Measurements from ENCODE around the gene PEAR1.
"Not testable (repeated sequence)": the region's sequence is repeated elsewhere in the genome, so short reads cannot be mapped to it uniquely, and the experiment has no call there.

PEAR1 gene

DNA sequence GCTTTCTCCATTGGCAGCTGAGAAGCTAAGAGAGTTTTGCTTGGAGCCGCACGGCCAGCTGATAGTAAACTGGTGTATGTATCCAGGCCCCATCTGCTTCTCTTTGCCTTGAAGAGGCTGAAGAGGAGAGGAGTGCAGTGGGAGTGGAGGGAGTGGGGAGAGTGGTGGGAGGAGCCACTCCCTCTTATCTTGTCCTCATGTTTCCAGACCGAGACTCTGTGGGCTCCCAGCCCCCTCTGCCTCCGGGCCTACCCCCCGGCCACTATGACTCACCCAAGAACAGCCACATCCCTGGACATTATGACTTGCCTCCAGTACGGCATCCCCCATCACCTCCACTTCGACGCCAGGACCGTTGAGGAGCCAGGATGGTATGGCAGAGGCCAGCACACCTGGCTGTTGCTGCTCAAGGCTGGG is 20.9 kb downstream of the PEAR1 start:
- no peak for DNase-seq (ENCODE audit: extremely low read depth in 1 of 2, low read depth in 1 of 2)

DNA sequence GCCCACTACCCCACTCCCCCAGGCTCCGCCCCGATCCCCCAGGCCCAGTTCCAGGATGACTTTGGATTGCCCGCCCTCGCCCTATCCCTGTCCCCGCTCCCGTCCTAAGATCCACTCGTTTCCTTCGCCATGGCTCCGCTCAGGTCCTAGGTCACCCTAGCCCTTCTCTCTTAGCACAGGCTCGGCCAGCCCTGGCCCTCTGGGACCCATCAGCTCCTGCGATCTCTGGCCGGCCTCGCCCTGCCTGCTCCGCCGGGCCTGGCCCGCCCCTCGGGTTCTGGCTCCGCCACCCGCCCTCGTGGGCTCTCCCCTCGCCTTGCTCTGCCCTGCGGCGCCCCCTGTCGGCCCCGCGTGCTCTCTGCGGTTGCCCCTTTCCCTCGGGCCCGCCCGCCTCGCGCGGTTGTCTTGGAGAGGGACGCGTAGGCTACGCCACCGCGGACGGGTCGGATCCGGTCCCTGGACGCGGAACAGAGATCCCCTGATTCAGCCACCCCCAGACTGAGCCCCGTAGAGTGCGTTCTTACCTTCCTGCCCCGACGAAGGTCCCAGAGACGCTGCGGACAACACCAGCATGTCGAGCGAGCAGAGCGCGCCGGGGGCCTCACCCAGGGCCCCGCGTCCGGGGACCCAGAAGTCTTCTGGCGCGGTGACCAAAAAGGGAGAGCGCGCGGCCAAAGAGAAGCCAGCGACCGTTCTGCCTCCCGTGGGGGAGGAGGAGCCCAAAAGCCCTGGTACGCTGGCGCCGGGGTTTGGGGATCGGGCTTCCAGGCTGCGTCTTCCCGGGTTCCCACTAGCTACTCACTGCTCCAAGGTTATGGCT is 26.9 kb downstream of the PEAR1 start, which contains the start of gene LRRC71:
Gene LRRC71 (plus strand): TSS at position 400 of the 820 bp plus-strand sequence. CDS start 172 bp downstream, at position 572.
- DNase-seq (ENCODE audit: extremely low read depth in 1 of 2, low read depth in 1 of 2), result peak; percentile 55 to 60

DNA sequence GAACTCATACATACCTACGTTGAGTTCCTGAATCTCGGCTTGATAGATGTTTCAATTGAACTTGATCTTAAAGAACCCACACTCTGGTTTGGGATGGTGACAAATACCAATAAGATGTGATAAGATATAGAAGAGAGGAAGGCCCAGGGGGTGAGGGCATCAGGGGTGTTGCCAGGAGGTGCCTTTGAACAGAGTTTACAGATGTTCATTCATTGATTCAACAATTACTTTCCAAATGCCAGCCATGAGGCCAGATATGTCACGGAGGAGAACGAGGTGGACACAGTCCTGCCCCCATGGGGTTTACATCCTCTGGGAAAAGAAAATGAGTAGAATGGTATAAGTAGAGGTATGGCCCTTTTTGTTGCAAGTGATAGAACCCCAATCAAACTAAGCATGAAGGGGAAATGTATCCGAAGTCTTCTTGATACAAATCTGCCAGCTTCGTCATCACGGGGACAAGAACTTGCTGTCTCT is 27.6 kb downstream of the PEAR1 start:
- no peak for DNase-seq (ENCODE audit: extremely low read depth in 1 of 2, low read depth in 1 of 2)

DNA sequence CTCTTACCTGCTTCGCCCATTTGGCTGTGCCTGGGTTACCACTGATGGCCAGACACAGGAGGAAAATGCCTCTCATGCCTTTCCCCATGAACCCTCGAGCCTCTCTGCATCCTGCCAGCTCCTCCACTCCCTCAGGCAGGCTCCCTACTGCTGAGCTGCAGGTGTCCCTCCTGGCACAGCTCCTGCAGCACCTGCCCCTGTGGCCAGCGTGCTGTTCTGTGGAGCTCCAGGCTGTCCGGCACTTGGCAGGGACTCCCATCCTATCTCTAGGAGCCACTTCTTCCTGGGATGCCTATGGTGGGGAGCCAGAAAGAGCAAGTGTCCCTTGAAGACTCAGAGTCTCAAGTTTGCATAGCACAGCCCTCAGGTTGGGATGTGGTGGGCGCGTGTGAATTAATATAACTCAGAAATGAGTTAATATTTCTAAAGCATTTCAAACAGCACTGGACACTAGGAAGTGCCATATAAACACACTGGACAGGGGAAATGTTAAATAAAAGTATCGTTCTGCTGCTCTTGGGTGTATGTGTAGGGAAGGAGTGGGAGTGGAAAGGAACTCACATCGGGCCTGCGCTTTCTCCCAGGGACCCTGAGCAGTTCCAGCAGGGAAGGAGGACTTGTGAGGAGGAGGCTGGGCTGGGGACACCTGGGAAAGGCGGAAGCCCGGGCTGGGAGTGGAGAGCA is 29.6 kb downstream of the PEAR1 start:
- DNase-seq (ENCODE audit: extremely low read depth in 1 of 2, low read depth in 1 of 2), result no peak

DNA sequence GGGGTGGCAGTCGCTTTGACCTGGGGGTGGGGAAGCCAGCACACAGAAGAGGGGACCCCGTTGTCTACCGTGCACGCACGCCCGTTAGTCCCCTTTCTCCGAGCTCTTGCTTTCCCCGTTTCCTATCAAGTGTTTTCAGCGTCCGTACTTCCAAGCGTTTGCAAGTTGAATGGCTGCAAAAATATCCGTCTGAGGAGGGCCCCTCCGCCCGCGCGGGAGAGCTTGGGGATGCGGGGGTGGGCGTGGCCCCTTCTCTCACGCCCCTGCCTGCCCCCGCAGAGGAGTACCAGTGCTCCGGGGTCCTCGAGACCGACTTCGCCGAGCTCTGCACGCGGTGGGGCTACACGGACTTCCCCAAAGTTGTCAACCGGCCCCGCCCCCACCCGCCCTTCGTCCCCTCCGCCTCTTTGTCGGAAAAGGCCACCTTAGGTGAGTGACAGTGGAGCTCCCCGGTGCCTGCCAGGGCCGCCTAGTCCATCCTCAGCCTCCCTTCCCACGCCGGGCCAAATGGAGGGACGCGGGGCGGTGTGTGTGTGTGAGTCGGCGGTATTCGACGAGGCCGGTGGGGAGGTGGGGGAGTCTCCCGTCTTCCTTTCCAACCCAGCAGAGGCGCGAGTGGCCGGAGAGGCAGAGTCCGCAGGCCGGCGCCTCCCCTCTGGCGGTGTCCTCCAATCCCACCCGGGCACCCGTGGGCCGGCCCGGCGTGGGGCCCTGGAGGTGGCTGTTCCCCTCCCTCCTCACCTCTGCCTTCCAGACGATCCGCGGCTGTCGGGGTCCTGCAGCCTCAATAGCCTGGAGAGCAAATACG is 30.4 kb downstream of the PEAR1 start:
- DNase-seq (ENCODE audit: extremely low read depth in 1 of 2, low read depth in 1 of 2), result no peak

DNA sequence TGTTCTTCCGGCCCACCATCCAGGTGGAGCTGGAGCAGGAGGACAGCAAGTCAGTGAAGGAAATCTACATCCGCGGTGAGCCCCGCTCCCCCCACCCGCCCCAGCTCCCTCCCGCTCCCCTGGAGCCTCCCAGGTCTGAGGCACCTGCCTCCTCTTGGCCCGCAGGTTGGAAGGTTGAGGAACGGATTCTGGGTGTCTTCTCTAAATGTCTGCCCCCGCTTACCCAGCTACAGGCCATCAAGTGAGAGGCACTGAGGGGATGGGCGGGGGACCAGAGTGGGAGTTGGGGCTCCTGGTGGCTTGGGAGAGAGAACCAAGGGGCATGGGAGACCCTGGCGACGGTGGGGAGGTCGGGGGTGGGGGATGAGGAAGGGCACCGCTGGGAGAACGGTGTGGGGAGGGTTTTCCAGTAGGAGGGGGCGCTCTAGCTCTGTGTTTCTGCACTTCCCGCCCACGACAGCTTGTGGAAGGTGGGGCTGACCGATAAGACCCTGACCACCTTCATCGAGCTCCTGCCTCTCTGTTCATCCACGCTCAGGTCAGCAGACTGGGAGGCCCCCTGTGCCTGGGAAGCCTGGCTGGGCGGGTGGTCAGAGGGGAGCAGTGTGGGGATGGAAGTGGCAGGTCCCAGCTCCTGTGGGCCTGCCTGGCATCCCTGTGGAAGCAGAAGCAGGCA is 31.1 kb downstream of the PEAR1 start:
- DNase-seq (ENCODE audit: extremely low read depth in 1 of 2, low read depth in 1 of 2), result no peak

DNA sequence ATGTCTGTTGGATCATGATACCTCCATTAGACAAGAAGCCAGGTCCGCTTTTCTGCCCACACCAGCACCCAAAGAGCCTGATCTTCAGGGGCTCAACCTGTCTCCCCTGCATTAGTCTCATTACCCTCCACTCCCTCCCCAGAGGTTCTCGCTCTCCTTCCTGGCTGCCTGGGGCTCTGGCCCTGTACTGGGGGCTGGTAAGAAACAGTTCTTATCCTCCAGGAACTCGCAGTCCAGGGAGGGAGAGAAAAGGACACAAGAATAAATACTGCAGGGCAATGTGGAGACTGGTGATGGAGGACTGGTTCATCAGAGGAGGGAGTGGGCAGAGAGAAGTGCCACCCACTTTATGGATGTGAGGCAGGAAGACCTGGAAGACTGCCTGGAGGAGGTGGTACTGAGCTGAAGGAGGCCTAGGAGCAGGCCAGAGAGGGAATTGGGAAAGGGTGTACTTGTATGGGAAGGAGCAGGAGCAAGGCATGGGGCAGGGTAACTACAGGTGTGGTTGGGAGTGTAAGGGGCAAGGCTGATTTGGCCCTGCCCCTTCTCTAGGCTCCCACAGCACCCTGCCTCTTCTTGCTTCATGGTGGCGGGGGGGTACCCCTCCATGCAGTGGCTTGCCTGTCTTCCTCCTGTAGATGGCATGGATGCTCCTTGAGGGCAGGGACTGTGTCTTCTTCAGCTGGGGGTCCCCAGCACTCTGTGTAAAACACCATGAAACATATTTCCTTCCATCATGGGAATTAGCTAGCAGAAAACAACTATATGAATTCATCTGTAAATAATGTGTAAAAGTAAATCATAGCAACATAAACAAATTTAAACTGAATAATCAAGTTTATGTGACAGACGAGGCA is 31.9 kb downstream of the PEAR1 start:
- DNase-seq (ENCODE audit: extremely low read depth in 1 of 2, low read depth in 1 of 2), result no peak

DNA sequence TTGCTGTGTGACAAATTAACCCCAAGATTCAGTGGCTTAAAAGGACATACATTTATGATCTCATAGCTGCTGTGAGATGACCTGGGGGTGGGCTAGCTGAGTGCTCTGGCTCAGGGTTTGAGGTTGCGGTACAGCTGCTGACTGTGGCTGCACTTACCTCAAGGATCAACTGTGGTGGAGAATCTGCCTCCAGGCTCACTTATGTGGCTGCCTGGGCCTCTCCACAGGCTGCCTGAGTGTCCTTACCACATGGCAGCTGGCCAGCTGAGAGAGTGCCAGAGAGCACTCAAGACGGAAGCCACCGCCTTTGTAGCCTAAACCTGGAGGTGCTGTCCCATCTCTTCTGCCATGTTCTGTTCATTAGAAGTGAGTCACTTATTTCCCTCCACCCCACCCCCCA is 32.7 kb downstream of the PEAR1 start:
- DNase-seq (ENCODE audit: extremely low read depth in 1 of 2, low read depth in 1 of 2), result peak; percentile 43 to 71

DNA sequence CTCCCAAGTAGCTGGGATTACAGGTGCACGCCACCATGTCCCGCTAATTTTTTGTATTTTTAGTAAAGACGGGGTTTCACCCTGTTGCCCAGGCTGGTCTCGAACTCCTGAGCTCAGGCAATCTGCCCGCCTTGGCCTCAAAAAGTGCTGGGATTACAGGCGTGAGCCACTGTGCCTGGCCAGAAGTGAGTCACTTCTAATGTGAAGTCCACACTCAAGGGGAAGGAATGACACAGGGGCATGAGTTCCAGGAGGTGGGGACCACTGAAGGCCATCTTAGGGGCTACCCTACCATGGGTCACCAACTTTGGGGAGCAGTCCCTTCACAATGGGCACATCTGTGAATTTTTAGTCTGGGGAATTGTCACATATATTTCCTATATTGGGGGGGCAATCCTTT is 33.2 kb downstream of the PEAR1 start:
- DNase-seq (ENCODE audit: extremely low read depth in 1 of 2, low read depth in 1 of 2), result not testable (repeated sequence)

DNA sequence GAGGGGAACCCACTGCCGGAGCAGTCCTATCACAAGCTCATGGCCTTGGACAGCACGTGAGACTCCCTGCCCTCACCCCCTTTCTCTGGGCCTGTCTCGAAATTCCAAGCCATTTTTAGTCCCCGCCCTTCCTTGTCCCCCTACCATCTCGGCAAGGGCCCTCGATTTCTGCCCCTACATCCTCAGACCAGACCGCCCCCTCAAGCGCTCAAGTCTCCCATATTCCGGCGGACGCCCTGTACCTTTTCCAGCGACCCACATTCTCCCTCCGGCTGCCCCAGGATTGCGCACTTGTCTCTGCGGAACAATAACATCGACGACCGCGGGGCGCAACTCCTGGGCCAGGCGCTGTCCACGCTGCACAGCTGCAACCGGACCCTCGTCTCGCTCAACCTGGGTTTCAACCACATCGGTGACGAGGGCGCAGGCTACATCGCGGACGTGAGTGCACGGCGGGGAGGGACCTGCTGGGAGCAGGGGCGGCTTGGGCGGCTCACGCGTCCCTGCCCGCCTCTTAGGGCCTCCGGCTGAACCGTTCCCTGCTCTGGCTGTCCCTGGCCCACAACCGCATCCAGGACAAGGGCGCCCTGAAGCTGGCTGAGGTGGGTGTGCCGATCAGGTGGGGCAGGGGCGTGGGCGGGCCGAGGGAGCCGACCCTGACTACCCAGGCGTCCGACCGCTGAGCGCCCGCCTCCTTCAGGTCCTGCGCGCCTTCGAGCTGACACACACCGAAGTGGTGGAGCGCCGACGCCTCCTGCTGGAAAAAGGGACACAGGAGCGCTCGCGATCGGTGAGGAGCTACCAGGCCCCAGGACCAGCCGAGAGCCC is 33.9 kb downstream of the PEAR1 start:
- DNase-seq (ENCODE audit: extremely low read depth in 1 of 2, low read depth in 1 of 2), result peak; percentile 47 to 54

DNA sequence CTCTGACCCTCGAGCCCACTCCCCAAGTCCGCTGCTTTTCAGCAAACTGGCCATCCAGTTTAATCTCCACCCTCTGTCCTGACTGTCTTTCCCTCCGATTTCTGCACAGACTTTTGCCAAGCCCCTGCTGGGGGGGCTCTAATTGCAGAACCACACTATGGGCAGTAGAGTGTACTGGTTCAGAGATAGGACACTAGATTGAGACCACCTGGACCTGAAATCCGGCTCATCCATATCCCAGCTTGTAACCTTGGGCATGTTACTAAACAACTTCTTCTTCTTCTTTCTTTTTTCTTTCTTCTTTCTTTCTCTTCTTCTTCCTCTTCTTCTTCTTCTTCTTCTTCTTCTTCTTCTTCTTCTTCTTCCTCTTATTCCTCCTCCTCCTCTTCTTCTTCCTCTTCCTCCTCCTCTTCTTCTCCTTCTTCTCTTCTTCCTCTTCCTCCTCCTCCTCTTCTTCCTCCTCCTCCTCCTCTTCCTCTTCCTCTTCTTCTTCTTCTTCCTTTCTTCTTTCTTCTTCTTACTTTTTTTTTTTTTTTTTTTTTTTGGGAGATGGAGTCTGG is 34.6 kb downstream of the PEAR1 start:
- DNase-seq (ENCODE audit: extremely low read depth in 1 of 2, low read depth in 1 of 2), result no peak

DNA sequence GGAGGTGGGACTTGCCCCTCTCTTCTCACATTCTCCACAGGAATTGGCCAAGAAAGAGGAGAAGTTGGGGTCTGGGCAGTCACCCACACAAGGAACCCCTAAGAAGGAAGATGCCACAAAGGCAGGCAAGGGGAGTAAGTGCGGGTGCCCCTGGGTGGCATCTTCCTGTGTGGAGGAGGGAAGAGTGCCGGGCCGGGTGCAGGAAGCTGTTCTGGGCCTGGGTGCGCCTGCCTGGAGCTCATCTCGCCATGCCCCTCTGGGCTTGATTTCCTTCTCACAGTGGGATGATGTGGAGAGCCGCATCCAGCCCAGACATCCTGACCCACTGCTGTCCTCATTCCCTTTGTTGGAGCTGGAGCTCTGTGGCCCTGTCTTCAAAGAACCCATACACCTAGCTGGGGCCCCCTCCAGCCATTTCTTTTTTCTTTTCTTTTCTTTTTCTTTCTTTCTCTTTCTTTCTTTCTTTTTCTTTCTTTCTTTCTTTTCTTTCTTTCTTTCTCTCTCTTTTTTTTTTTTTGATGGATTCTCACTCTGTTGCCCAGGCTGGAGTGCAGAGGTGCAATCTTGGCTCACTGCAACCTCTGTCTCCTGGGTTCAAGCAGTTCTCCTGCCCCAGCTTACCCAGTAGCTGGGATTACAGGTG is 36.2 kb downstream of the PEAR1 start:
- no peak for DNase-seq (ENCODE audit: extremely low read depth in 1 of 2, low read depth in 1 of 2)

DNA sequence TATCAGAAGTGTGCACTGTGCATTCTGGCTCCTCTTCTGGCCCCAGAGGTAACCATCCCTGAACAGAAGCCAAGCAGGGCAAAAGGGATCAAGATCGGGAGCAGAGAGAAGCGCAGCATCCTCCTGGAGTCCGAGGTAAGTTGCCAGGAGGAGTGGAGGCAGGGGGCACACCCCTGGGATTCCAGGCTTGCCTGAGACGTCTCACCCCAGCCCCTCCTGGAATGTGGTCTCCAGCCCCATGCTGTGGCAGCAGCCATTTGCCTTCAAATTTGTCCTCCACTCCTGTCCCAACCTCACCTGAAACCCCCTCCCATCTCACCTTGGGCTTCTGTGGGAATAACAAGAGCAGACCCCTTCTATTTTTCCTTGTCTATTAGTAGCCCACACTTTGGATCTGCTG is 37.0 kb downstream of the PEAR1 start:
- no peak for DNase-seq (ENCODE audit: extremely low read depth in 1 of 2, low read depth in 1 of 2)

DNA sequence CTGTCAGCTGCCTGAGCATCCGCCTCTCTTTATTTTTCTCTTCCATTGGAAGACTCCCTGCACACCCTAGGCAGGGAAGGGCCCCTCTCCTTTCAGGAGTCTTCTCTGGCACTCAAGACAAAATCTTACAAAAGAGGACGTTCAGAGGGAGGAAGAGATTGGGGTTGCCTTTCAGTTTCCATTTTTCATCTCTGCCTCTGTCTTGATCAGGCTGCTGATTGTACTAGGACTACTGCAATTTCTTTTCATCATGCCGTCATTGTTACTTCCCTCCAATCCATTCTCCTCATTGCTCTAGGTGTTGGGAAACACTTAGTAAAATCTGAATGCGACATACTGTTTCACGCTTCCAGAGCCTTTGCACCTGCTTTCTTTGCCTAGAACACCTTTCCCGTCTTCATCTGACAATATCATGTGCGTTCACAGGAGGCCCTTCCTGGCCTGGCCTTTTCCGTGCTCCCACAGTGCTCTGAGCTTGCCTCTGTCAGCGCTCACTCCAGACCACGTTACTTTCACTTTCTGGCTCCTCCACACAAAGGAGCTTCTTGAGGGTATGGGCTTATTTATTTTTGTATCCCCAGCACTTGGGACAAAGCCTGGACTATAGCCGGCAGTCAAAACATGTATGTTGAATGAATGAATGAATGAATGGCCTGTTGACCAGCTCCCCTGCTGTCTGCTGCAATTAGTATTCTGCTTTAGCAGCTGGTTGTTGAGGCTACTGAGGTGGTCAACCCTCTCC is 37.9 kb downstream of the PEAR1 start:
- no peak for DNase-seq (ENCODE audit: extremely low read depth in 1 of 2, low read depth in 1 of 2)

DNA sequence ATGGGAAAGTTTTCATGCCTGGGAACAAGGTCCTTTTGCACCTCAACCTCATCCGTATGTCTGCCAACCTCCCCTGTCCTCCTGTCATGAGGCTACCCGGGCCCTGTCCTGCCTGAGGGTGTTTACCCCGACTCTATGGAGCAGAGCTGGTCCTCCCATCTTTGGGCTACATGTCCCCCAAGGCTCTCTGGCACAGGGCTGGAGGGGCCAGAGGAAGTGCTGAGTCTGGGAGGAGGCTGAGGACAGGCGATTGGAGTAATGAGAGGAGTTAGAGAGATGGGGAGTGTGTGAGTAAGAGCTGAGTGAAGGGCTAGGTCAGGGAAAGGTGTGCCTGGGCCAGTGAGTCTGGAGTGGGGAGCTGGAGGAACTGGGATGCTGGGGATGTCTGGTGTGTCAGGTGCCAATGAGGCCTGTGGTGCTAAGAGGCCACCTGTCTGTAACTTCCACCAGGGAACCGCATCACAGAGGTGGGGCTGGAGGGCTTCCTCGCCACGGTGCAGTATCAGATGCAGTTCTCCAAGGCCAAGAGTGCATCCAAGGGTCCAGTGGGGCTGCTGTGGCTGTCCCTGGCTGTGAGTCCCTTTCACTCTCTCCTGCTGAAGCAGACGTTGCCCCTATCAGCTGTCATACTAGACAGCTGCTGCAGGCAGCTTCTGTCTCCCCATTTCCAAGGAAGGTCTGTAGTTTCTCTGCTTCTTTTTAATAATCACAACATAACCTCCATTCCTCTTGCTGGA is 38.6 kb downstream of the PEAR1 start:
- DNase-seq (ENCODE audit: extremely low read depth in 1 of 2, low read depth in 1 of 2), result no peak

DNA sequence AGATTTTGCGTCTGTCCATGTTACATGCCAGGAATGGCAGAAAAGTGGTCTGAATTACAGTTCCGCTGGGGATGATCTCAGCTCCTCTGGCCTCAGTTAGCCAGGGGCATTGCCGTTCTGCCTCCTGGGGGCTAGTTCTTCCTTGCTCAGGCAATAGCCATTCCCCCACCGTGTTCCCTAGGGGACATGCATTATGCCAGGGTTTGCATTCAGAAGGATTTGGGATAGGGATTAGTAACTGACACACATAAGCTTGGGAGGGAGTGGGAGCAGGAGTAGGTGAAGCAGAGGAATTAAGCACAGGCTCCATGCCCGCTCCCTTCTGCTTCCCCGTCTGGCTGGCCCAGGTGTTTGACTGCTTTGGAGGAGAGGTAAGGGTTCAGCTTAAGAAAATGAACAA is 39.6 kb downstream of the PEAR1 start:
- no peak for DNase-seq (ENCODE audit: extremely low read depth in 1 of 2, low read depth in 1 of 2)
